Gastrocnemius medialis (tissue), 4 donors: ENCODE measurements around the gene TPSD1. TPM values are rescaled to one million over a fixed set of nuclear protein-coding genes. Genes with fewer than 3 reads are reported as not detected.
"Not testable (repeated sequence)": the region's sequence is repeated elsewhere in the genome, so short reads cannot be mapped to it uniquely, and the experiment has no call there.

Experiments
- ATAC-seq, 2 donors: fragments of 150-250 bp; one replicate each; pipeline ENCODE4 v1.9.1; 2016
- DNase-seq, 2 donors: peaks; one replicate each; pipeline ENCODE4 v3.0.0-alpha.2; 2019
- H3K27ac ChIP-seq, 4 donors: fragments of 200-600 bp; sonication (generic); 1 replicate in 1 of 4; 2 replicates in 3 of 4; pipeline ENCODE4 v1.5.1; 2016 to 2018; ENCODE audit warnings: mild to moderate bottlenecking in 2 of 4, moderate library complexity in 1 of 4
- H3K27me3 ChIP-seq, 3 donors: fragments of 200-600 bp; sonication (generic) in 2 of 3; 1 replicate in 1 of 3; 2 replicates in 2 of 3; pipeline versions ENCODE4 v1.5.1 to v1.6.0; 2016 to 2019; ENCODE audit warnings: mild to moderate bottlenecking in 1 of 3, moderate library complexity in 1 of 3
- H3K36me3 ChIP-seq, 2 donors: fragments of 200-600 bp; sonication (generic) in 1 of 2; one replicate each; pipeline ENCODE4 v1.5.1; 2017 to 2018
- H3K4me1 ChIP-seq, 2 donors: fragments of 200-600 bp; sonication (generic) in 1 of 2; one replicate each; pipeline ENCODE4 v1.5.1; 2016 to 2017; ENCODE audit warnings: mild to moderate bottlenecking in 2 of 2
- H3K4me3 ChIP-seq, 4 donors: fragments of 200-600 bp; sonication (generic) in 3 of 4; 1 replicate in 1 of 4; 2 replicates in 3 of 4; pipeline ENCODE4 v1.5.1; 2016 to 2019; ENCODE audit warnings: mild to moderate bottlenecking in 2 of 4
- H3K9me3 ChIP-seq, 3 donors: fragments of 200-600 bp; sonication (generic) in 2 of 3; 1 replicate in 1 of 3; 2 replicates in 2 of 3; pipeline ENCODE4 v1.5.1; 2016 to 2019
- CTCF ChIP-seq, 5 experiments: fragments of 450-650 bp in 3 of 5; fragments of 200-600 bp in 2 of 5; sonication (generic) in 2 of 5; IDR thresholded peaks in 4 of 5; conservative IDR thresholded peaks in 1 of 5; 1 replicate in 4 of 5; 2 replicates in 1 of 5; pipeline ENCODE4 v1.5.1; 2016 to 2019; ENCODE audit warnings: antibody characterized with exemption in 5 of 5, mild to moderate bottlenecking in 3 of 5, moderate library complexity in 3 of 5
- POLR2A ChIP-seq, 2 donors: fragments of 450-650 bp; IDR thresholded peaks; one replicate each; pipeline ENCODE4 v1.6.1; 2017; ENCODE audit warnings: antibody characterized with exemption in 2 of 2, mild to moderate bottlenecking in 2 of 2, moderate library complexity in 2 of 2
- in situ Hi-C, 4 donors: fragments of 200-750 bp; cut with MboI; loops; one replicate each; pipeline versions ENCODE4 v1.15.0 to v1.8.0; 2017; ENCODE audit warnings: low sequenced_read_pairs in 4 of 4
- intact Hi-C: fragments of 100-400 bp; cut with DNase I; formaldehyde crosslinking; loops from one replicate; pipeline ENCODE4 v1.15.1; 2023; ENCODE audit warnings: low total_unique reads
- total RNA-seq, 4 donors: library from RNA; depleted of rRNA; stranded (reverse); fragments of >200 nt; gene quantifications; one replicate each; pipeline versions ENCODE4 v1.1.0 to v1.2.3, GENCODE V29; 2016

The TPSD1 gene
- total RNA-seq, 4 donors from 2014 or later: 2.5 TPM; not detected in 3

DNA sequence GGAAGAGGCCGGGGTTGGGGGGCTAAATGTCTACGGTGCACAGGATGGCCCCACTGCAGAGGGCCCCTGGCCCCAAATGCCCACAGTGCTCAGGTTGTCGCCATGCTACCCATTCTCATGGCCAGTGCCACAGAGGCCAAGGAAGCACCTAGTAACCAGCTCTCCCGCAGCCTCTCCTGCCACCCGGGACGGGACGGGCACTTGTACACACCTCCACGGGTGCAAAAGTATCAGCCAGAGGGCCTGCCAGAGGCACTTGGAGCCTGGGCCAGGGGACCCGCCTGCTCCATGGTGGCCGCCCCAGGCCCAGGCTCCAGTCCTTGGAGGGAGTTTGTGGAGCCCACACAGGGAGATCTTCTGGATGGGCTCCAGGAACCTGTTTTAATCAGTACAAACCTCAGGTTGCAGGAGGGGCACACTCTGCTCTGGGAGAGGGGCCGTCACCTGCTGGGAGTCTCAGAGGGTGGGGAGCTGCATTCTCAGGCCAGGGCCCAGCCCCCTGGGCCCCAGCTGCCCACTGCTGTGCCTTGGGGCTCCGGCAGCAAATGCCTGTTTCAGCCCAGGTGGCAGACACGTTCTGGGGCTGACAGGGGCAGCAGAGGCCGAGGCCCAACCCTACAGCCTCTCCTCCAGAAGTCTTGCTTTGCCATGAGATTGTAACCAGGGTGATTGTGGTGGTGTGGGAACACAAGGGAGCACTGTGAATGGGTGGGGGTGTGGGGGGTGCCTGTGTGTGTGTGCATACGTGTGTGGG lies 7.9 kb downstream of the TPSD1 start:
- DNase-seq (no peak), ATAC-seq (no peak)
- no peak for TF ChIP-seq CTCF (IDR thresholded peaks at IDR 0.05 in 4 of 5, conservative IDR thresholded peaks at IDR 0.05 in 1 of 5)
- no peak for TF ChIP-seq POLR2A (IDR thresholded peaks at IDR 0.05)
- Histone ChIP-seq H3K36me3 (no peaks in the 10 kb centered on the region), H3K4me1 (no peaks in the 10 kb centered on the region), H3K27me3 (peaks cover 34 to 46% (median 45%) of the 10 kb centered on the region in 3 donors), H3K4me3 (no peak overlapping the region), H3K27ac (no peak overlapping the region), H3K9me3 (no peaks in the 10 kb centered on the region)
- intact Hi-C loops: no loop called here
- in situ Hi-C loops: no loop called here

GRCh38 chr16:1264345-1265089 lies 8.6 kb downstream of the TPSD1 start:
- TF ChIP-seq CTCF (IDR thresholded peaks at IDR 0.05 in 4 of 5, conservative IDR thresholded peaks at IDR 0.05 in 1 of 5) (no peak), POLR2A (IDR thresholded peaks at IDR 0.05) (no peak)
- H3K27ac ChIP-seq: no peak overlapping the region
- H3K4me3 ChIP-seq: no peak overlapping the region
- no peaks in the 10 kb centered on the region for H3K9me3 ChIP-seq
- ATAC-seq (no peak), DNase-seq (no peak)
- H3K4me1 ChIP-seq: no peaks in the 10 kb centered on the region
- intact Hi-C loops: no loop called here
- in situ Hi-C loops: no loop called here
- no peaks in the 10 kb centered on the region for H3K36me3 ChIP-seq
- H3K27me3 ChIP-seq: peaks cover 28 to 39% (median 38%) of the 10 kb centered on the region in 3 donors

GRCh38 chr16:1265090-1265630 lies 9.3 kb downstream of the TPSD1 start:
- TF ChIP-seq POLR2A (IDR thresholded peaks at IDR 0.05): no peak
- Histone ChIP-seq H3K4me1 (no peaks in the 10 kb centered on the region), H3K27ac (no peak overlapping the region), H3K27me3 (peaks cover 24 to 32% (median 31%) of the 10 kb centered on the region in 3 donors), H3K4me3 (no peak overlapping the region), H3K9me3 (no peaks in the 10 kb centered on the region), H3K36me3 (no peaks in the 10 kb centered on the region)
- DNase-seq (no peak), ATAC-seq (no peak)
- in situ Hi-C loops: no loop called here
- intact Hi-C loops: no loop called here

DNA sequence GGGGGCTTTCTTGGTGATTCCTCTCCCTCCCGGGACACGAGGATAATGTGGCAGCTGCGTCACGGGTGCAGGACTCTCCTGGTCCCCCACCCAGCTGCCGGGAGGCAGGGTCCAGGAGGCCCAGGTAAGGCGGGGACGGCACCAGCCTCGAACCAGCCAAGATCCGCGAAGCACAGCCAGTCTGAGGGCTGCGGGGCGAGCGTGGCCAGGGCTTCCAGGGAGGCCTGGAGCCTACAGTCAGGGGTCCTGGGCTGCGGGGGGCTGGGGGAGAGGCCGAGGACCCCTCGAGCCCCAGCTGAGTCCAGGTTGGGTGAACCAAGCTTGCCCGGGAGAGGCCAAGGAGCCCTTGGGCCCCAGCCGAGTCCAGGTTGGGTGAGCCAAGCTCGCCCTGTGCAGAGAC lies 10.0 kb downstream of the TPSD1 start:
- H3K36me3 ChIP-seq: no peaks in the 10 kb centered on the region
- H3K9me3 ChIP-seq: no peaks in the 10 kb centered on the region
- in situ Hi-C loops (no loop called here), intact Hi-C loops (no loop called here)
- peaks cover 17 to 27% (median 27%) of the 10 kb centered on the region in 3 donors for H3K27me3 ChIP-seq
- no peak for TF ChIP-seq CTCF (IDR thresholded peaks at IDR 0.05 in 4 of 5, conservative IDR thresholded peaks at IDR 0.05 in 1 of 5)
- no peak for TF ChIP-seq POLR2A (IDR thresholded peaks at IDR 0.05)
- no peaks in the 10 kb centered on the region for H3K4me1 ChIP-seq
- ATAC-seq: no peak
- no peak overlapping the region for H3K27ac ChIP-seq
- no peak for DNase-seq
- H3K4me3 ChIP-seq: no peak overlapping the region

DNA sequence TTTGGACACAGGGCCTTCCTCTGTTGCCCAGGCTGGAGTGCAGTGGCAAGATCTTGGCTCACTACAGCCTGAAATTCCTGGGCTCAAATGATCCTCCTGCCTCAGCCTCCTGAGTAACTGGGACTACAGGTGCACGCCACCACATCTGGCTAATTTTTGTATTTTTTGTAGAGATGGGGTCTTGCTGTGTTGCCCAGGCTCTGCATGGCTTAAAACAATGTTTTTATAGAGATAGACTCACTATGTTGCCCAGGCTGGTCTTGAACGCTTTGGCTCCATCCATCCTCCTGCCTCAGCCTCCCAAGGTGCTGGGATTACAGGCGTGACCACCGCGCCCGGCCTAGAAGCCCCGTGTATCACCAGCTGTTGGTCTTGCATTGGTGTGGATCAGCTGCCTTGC lies 13.5 kb downstream of the TPSD1 start:
- H3K27ac ChIP-seq, H3K36me3 ChIP-seq, intact Hi-C loops, H3K4me1 ChIP-seq, in situ Hi-C loops, DNase-seq, H3K27me3 ChIP-seq, ATAC-seq, H3K4me3 ChIP-seq, H3K9me3 ChIP-seq: not testable (repeated sequence)
